ENCODE data around the gene SGK1. TPM values are rescaled to one million over a fixed set of nuclear protein-coding genes. Genes with fewer than 3 reads are reported as not detected.

SGK1 gene
- total RNA-seq, 1 donor from 2014 or later, result 25.8 TPM

DNA sequence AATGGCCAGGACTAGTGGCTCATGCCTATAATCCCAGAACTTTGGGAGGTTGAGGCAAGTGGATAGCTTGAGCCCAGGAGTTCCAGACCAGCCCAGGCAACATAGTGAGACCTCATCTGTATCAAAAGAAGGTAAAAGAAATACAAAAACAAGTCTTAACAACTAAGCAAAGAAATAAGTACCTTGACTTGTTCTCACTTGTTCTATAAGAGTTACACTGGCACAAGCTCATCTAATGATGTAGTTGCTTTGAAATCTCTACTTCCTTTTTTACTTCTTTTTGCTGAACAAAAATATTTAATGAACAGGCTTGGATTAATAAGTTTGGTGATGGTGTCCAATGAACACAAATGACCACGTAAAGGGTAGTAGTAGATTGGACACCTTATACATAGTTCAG, 72.2 kb downstream of the SGK1 start:
- peaks cover 14% of the 10 kb centered on the region for H3K4me1 ChIP-seq
- no peaks in the 10 kb centered on the region for H3K9me3 ChIP-seq (replicated peaks)
- no peaks in the 10 kb centered on the region for H3K27me3 ChIP-seq (ENCODE audit: low read depth)
- no peak overlapping the region for H3K4me3 ChIP-seq
- no peak overlapping the region for H3K27ac ChIP-seq (replicated peaks)
- TF ChIP-seq, protein P1, sequence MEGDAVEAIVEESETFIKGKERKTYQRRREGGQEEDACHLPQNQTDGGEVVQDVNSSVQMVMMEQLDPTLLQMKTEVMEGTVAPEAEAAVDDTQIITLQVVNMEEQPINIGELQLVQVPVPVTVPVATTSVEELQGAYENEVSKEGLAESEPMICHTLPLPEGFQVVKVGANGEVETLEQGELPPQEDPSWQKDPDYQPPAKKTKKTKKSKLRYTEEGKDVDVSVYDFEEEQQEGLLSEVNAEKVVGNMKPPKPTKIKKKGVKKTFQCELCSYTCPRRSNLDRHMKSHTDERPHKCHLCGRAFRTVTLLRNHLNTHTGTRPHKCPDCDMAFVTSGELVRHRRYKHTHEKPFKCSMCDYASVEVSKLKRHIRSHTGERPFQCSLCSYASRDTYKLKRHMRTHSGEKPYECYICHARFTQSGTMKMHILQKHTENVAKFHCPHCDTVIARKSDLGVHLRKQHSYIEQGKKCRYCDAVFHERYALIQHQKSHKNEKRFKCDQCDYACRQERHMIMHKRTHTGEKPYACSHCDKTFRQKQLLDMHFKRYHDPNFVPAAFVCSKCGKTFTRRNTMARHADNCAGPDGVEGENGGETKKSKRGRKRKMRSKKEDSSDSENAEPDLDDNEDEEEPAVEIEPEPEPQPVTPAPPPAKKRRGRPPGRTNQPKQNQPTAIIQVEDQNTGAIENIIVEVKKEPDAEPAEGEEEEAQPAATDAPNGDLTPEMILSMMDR (IDR thresholded peaks at IDR 0.05; ENCODE audit: borderline replicate concordance), result no peak
- no peaks in the 10 kb centered on the region for H3K36me3 ChIP-seq
- no peak for DNase-seq
- intact Hi-C loops (cut with micrococcal nuclease), result no loop called here

DNA sequence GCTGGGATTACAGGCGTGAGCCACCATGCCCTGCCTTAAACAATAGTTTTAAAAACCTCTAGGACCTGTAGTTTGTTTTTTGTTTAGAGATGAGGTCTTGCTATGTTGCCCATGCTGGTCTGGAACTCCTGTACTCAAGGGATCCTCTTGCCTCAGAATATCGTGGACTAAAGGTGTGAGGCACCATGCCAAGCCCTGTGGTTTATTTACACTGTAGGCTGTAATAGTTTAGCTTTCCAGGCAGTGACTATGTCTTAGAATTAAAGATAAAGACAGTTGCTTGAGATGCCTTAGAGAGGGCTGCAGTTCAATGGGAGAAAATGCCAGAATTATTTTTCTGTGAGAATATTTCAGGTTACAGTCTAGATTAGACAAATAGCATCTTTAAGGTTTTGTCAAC, 72.9 kb downstream of the SGK1 start:
- H3K4me1 ChIP-seq, result peaks cover 9% of the 10 kb centered on the region
- DNase-seq, result no peak

DNA sequence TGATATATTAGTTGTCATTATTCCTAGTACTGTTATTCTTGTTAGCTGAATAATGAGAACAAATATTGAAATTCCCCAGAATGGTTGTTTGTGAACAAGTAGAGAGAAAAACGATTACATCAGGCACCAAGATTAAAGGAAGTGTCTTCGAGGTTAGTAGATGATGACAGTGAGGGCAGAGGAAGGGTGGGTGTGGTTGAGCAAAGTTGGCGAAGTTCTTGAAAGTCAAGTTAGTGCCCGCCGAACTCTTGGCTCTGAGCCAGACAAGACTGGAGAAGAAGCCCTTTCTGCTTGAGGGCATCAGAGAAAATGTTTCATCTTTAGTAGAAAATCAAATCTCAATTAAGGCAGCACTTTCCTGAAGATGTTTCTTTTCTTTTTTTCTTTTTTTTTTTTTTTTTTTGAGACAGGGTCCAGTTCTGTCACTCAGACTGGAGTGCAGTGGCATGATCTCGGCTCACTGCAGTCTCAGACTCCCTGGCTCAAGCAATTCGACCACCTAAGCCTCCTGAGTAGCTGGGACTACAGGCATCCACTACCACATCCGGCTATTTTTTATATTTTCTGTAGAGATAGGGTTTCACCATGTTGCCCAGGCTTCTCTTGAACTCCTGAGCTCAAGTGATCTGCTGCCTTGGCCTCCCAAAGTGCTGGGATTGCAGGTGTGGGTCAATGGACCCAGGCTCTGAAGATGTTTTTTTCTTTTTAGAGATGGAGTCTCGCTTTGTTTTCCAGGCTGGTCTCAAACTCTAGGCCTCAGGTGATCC, 77.1 kb downstream of the SGK1 start:
- Histone ChIP-seq H3K4me1 (peaks cover 20% of the 10 kb centered on the region), H3K4me3 (no peak overlapping the region), H3K27ac (replicated peaks) (no peak overlapping the region), H3K36me3 (no peaks in the 10 kb centered on the region), H3K27me3 (ENCODE audit: low read depth) (no peaks in the 10 kb centered on the region), H3K9me3 (replicated peaks) (no peaks in the 10 kb centered on the region)
- DNase-seq, result peak; percentile 61
- TF ChIP-seq, protein P1 (IDR thresholded peaks at IDR 0.05; ENCODE audit: borderline replicate concordance), result no peak
- intact Hi-C loops (cut with micrococcal nuclease), result no loop called here

More for the DNA sequence above, 72.9 kb downstream of the SGK1 start:
- intact Hi-C loops (cut with micrococcal nuclease), result no loop called here
- TF ChIP-seq, protein P1 (IDR thresholded peaks at IDR 0.05; ENCODE audit: borderline replicate concordance), result no peak
- Histone ChIP-seq H3K4me3 (no peak overlapping the region), H3K27ac (replicated peaks) (no peak overlapping the region), H3K27me3 (ENCODE audit: low read depth) (no peaks in the 10 kb centered on the region), H3K9me3 (replicated peaks) (no peaks in the 10 kb centered on the region), H3K36me3 (no peaks in the 10 kb centered on the region)

DNA sequence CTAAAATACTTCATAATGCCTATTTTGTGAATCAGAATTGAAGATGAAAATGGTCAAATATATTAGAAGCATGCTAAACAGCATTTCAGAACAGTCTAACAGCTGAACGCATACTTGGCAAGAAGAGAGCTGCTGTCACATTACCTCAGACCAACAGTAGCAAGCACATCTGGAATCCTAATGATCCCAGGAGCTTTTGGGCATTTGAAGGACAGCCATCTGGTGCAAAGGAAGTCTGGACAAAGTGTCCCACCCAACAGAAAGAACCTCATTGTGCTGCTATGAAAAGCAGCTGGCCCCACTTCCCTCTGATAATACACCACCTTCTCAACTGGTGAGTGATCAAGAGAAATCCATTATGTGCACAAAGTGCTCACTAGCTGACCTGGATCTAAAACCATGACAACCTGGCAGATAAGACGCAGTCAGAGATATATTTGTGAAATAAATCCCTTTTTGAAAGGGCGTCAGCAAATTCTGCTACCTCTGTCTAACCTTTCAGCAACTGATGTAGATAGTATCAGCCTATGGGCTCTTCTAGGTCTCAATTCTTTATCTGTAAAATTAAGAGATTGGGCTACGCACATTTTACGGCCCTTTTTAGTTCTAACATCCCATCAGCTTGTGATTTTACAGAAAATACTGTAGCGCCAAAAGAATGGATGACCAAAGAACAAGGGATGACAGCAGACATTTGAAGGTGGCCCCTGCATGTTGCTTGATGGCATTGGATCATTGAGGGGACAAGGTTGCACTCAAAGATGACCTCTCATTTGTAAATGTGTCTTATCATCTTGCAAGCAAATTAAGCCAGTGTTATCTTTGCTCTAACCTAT, 78.7 kb downstream of the SGK1 start:
- no peak for DNase-seq
- Histone ChIP-seq H3K27ac (replicated peaks) (peak overlapping the region; percentile 62), H3K27me3 (ENCODE audit: low read depth) (no peaks in the 10 kb centered on the region), H3K9me3 (replicated peaks) (no peaks in the 10 kb centered on the region), H3K4me1 (peaks cover 20% of the 10 kb centered on the region), H3K4me3 (no peak overlapping the region), H3K36me3 (no peaks in the 10 kb centered on the region)
- TF ChIP-seq, protein P1 (IDR thresholded peaks at IDR 0.05; ENCODE audit: borderline replicate concordance), result no peak
- intact Hi-C loops (cut with micrococcal nuclease), result no loop called here

DNA sequence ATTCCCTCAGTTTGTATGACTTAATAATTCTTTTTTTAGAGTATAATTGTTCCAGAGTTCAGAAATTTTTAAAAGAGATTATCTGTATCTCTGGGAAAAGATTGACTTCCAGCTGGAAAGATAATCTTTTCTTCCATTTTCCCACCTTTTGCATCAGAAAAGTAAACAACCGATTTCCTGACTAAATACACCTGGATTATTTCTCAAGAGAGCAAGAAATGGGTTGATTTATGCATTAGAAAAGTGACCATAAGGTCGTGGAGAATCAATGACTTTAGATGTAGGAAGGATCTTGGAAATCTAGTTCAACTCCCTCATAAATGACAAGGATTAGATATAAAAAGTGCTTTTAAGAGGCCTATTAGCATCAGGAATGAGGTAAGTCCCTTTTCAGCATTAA, 79.9 kb downstream of the SGK1 start:
- TF ChIP-seq, protein P1 (IDR thresholded peaks at IDR 0.05; ENCODE audit: borderline replicate concordance), result no peak
- no peak overlapping the region for H3K4me3 ChIP-seq
- no peaks in the 10 kb centered on the region for H3K9me3 ChIP-seq (replicated peaks)
- H3K36me3 ChIP-seq, result no peaks in the 10 kb centered on the region
- intact Hi-C loops (cut with micrococcal nuclease), result no loop called here
- peaks cover 20% of the 10 kb centered on the region for H3K4me1 ChIP-seq
- no peak for DNase-seq
- H3K27ac ChIP-seq (replicated peaks), result peak overlapping the region; percentile 62
- H3K27me3 ChIP-seq (ENCODE audit: low read depth), result no peaks in the 10 kb centered on the region

Measured in left ventricle myocardium inferior (tissue), 1 donor.